HG02970 (cell line): ENCODE results near the gene USP25.

Experiments
- ATAC-seq: cut with Tn5 transposase; IDR thresholded peaks from one replicate; pipeline ENCODE4 v1.9.1; 2021; ENCODE audit warnings: mild to moderate bottlenecking, moderate library complexity, moderate number of reproducible peaks; ENCODE audit not compliant: unreplicated experiment, low FRiP score

Gene USP25, protein sequence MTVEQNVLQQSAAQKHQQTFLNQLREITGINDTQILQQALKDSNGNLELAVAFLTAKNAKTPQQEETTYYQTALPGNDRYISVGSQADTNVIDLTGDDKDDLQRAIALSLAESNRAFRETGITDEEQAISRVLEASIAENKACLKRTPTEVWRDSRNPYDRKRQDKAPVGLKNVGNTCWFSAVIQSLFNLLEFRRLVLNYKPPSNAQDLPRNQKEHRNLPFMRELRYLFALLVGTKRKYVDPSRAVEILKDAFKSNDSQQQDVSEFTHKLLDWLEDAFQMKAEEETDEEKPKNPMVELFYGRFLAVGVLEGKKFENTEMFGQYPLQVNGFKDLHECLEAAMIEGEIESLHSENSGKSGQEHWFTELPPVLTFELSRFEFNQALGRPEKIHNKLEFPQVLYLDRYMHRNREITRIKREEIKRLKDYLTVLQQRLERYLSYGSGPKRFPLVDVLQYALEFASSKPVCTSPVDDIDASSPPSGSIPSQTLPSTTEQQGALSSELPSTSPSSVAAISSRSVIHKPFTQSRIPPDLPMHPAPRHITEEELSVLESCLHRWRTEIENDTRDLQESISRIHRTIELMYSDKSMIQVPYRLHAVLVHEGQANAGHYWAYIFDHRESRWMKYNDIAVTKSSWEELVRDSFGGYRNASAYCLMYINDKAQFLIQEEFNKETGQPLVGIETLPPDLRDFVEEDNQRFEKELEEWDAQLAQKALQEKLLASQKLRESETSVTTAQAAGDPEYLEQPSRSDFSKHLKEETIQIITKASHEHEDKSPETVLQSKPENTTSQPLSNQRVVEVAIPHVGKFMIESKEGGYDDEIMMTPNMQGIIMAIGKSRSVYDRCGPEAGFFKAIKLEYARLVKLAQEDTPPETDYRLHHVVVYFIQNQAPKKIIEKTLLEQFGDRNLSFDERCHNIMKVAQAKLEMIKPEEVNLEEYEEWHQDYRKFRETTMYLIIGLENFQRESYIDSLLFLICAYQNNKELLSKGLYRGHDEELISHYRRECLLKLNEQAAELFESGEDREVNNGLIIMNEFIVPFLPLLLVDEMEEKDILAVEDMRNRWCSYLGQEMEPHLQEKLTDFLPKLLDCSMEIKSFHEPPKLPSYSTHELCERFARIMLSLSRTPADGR

DNA sequence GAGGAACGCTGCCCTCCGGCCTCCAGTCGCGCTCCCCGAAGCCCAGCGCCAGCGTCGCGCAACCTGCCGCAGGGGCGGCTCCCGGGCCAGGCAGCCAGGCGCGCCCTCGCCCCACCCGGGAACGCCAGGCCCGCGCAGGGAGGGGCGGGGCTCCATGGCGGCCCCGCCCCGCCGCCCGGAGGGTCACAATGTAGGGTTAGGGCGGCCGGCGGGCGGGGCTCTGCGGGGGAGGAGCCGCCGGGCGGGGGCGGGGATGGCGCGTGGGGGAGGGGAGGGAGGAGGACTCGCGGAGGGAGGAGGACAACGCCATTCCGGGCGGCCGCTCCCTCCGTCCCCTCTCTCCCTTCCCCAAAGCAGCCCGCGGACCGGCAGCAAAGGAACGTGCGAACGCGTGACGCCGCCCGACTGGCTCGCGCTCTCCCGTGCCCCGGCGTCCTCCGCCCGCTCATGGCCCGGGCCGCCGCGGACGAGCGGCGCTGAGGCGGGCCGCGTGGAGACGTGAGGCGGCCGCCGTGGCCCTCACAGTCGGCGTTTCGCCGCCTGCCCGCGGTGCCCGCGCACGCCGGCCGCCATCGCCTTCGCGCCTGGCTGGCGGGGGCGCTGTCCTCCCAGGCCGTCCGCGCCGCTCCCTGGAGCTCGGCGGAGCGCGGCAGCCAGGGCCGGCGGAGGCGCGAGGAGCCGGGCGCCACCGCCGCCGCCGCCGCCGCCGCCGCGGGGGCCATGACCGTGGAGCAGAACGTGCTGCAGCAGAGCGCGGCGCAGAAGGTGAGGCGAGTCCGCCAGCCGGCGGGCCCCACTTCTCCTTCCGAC is at the start of gene USP25:
Gene USP25, plus strand, starts transcription at position 309 of the 810 bp plus-strand sequence. Its CDS starts 412 bp downstream, at position 721.
- ATAC-seq: peak; percentile 74

DNA sequence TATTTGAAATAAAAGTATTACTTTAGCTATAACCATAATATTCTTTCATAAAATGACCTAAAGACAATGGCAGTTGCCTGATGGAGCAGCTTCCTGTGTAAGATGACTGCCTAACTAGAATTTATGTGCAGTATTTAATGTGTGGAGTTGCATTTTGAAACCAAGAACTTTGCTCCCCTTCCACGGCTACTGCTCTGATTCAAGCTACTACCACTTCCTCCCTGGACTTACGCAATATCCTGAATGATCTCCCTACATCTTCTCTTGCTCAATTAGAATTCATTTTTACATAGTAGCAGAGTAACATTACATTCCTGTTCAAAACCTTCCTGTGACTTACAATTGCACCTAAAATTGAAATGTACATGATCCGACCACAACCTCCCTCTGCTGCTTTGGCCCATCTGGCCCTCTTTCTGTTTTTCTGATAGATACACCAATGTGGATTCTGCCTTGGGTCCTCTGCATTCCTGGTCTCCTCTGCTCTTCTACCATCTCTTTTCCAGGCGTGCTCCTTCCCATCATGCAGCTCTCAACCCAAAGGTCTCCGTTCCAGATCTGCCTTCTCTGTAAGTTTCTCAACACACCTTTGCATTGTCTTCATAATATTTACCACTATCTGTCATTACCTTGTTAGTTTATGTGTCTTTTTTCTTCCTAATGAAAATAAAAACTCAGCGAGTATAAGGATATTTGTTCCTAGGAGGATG is 47.4 kb upstream of the USP25 start:
- no peak for ATAC-seq

DNA sequence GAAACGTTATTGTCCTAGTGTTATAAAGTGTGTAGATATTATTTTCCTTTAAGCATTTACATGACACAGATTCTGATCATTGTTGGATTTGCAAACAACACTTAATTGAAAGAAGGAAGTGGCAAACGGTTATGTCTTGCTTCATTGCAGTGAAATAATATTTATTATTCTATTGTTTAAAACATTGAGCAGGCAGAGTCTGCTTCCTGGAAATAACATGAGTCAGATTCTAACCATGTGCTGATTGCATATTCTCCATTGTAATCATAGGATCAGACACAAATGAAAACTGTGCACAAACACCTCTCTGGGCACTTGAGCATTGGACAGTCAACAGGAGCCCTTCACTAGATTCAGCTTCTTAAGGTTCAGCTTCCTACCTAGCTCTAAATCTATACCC is 46.8 kb upstream of the USP25 start:
- ATAC-seq: no peak

DNA sequence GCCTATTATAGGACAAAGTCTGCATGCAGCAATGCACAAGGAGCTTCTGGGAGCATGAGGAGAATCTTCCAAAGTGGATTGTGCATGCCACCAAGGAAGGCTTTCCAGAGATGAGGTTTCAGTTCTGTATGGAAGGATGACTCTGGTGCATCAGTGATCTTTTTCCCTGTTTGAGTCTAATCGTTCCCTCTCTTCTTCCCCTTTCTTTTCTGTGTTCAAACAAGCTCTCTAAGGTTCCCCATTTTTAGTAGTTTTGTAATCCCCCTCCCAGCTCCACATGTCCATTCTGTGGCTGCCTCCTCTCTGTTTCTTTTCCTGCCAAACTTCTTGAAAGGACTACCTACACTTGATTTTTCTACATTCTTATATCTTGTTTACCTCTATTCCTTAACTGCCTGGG is 43.3 kb upstream of the USP25 start:
- no peak for ATAC-seq

DNA sequence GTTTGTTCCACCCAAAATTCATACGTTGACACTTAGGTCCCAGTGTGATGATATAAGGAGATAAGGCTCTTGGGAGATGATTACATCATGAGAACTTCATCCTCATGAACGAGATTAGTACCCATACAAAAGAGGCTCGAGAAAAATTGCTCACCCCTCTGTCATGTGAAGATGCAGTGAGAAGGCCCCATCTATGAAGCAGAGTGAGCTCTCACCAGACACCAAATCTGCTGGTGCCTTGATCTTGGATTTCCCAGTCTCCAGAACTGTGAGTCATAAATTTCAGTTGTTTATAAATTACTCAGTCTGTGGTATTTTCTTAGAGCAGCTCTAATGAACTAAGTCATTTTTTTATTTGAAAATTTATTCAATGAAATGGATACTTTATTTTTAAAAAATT is 42.6 kb upstream of the USP25 start:
- no peak for ATAC-seq

DNA sequence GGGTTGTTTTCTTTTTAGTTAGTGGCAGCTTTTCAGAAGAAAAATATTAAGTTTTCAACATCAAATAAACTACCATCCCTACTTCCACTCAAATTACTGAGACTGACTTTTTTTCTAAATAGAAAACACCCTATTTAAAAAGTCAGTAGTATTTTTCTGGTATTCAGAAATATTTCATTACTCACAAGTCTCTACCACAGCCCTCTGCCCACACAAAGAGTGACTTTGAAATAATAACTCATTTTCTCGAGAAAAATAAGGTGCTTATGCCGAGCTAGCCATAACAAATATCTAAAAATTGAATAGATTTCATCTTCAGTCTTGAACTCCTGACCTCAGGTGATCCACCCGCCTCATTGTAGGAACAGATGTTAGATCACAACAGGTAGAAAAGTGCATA is 41.8 kb upstream of the USP25 start:
- no peak for ATAC-seq

DNA sequence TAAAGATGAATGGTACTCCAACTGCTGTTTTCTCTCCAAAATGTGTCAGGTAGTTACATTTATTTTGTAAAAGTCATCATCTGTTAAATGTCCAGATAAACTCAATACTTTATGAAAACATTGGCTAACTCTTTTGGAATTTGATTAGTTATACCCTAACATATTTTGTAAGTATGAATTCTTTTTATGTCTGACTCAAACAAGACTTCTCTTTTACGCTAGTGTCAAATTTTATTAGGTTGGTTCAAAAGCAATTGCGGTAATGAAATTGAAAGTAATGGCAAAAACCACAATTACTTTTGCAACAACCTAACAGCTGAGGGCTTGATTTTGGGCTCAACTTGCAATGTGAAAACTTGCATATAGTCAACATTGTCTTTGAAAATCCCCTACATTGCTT is 41.0 kb upstream of the USP25 start:
- ATAC-seq: no peak

DNA sequence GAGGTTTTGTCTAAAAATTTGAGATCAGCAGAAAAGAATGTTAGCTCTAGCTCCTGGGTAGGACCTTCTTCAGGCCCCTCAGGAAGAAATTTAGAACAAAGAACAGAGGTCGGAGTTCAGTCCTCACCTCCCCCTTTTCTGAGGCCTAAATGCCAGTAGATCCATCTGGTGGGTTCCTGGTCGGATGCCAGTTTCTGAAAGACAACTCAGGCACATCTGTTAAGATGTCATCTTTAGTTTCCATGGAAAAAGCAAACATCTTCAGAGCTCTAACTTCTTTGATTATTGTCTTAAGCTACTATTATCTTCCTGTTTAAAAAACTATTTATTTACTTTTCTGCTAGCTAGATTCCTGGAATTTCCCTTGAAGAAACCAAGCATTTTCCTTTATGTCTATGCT is 37.1 kb upstream of the USP25 start:
- no peak for ATAC-seq

DNA sequence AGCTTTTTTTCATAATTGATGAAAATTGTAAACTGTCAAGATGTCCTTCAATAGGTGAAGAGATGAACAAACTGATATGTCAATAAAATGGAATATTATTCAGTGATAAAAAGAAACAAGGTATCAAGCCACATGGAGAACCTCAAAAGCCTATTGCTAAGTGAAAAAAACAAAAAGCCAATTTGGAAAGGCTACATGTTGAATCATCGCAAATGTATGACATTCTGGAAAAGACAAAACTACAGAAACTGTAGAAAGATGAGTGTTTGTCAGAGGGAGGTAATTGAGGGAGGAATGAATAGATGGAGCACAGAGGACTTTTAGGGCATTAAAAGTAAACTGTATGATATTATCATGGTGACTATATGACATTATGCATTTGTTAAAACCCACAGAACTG is 34.5 kb upstream of the USP25 start:
- no peak for ATAC-seq

DNA sequence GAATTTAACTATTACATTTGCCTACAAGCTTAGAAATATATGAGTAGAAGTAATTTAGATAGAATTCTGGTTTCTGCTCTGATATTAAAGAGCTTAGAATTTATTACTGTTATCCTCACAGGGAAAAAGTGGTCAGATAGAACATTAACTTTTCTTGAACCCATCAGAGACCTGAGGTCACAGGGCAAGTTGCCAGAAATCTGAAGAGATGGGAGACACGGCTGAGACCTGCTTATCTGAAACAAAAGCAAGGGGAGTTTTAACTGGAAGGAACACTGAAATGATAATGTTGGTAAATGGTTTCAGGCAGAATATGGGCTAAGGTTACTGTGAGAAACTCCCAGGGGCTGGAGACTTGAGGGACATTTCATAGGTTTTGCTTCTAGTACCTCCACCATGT is 28.0 kb upstream of the USP25 start:
- no peak for ATAC-seq

DNA sequence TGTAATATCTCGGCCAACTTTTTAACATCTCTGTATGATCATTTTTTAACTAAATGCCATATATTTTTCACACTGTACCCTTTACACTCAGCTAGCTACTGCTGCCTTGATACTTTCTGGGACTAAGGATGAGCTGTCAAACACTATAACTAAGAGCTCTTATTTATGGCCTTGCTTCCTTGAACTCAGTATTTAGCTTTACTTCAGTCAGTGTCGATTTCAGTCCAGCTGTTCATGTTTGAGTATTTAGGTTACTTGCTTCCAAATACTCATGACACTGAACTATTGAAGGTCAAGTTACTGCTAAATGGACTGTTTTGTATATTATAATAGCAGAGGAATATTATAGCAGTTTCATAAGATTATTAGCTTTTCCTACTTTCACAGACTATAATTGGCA is 25.9 kb upstream of the USP25 start:
- ATAC-seq: no peak

DNA sequence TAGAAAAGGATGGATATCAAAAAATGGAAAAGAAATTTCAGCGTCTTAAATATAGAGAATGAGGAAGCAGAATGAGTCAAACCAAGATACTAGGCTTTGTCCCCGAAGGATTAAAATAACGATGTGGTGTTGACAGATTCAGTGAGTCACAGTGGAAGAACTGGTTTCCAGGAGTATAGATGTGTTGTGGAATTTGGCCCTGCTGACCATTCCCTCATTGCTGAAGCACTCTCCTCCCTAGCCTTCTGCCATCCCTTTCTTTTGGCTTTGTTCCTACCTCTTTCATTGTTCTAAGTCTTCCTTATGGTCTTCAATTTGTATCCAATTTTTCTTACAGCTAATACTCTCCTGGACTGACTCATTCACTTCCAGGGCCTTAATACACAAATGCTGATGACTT is 23.1 kb upstream of the USP25 start:
- ATAC-seq: no peak

DNA sequence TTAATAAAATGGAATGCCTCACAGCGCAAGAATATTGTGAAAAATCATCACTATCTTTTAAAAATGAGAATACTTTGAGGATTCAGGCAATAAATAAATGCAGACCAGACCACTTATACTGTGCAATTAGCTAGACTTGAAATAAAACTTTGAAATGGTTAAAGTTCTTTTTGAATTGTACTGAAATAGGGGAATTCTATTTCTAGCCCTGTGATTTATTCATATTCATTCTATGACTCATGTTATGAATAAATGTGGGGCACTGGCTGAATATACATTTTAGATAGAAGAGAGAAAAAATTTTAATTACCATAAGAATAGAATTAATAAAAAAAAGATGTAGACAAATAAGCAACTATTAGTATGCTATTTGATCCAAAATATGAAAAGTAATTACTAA is 16.4 kb upstream of the USP25 start:
- no peak for ATAC-seq

DNA sequence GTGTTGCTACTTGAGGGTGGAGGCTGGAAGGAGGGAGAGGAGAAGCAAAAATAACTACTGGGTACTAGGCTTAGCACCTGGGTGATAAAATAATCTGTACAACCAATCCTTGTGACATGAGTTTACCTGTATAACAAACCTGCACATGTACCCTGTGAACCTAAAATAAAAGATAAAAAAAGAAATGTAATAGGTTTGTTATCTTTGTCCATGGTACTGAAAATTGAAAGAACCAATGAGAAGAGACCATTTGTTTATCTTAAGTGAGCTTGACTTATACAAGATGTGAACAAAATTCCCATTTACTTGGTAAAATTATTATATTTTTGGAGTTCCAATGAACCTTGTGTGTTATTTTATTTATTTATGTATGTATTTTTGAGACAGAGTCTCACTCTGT is 11.1 kb upstream of the USP25 start:
- no peak for ATAC-seq

DNA sequence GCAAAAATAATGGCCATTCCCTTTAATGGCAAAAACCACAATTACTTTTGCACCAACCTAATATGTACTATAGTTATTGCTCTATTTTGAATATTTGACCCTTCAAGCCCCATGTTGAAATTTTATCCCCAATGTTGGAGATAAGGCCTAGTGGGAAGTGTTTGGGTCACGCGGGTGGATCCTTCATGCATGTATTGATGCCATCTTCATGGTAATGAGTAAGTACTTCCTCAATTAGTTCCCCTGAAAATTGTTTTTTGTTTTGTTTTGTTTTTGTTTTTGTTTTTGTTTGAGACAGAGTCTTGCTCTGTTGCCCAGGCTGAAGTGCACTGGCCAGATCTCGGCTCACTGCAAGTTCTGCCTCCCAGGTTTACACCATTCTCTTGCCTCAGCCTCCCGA is 9.8 kb upstream of the USP25 start:
- ATAC-seq: no peak

DNA sequence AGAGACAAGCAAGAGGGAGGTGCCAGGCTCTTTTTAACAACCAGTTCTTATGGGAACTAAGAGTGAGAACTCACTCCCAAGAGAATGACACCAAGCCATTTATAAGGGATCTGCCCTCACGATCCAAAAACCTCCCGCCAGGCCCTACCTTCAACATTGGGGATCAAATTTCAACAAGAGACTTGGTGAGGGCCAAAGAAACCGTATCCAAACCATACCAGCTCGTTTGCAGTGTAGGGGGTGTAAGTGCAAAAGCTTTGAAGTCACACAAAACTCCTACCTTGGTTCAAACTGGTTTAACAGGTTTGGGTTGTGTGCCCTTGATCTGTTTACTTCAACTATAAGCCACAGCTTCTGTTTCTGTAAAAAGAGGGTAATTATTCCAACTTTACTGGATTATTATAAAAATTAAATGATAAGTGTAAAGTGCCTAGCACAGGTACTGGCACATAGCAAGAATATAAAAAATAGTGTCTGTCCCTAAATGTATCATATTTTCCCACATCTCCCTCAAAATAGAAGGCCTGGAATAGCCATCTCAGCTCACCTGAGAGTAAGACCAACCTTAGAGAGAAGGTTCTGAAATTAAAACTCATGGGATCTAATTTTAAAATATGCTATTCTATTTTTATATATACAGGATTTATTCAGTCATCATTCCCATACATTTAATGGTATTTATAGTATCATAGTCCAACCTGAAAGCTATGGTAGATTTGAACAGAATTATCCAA is 7.0 kb upstream of the USP25 start:
- ATAC-seq: no peak

DNA sequence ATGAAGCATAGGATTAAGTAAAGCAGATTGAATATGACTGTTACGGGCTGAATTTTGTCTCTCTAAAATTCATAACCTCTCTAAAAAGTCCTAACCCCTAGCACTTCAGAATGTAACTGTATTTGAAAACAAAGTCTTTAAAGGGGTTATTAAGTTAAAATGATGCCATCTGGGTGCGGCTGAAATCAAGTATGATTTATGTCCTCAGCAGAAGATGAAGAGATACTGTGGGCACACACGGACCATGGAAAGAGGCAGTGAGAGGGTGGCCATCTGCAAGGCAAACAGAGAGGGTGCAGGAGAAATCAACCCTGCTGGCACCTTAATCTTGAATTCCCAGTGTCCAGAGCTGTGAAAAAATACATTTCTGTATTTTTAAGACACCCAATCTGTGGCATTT is 3.8 kb upstream of the USP25 start:
- no peak for ATAC-seq

DNA sequence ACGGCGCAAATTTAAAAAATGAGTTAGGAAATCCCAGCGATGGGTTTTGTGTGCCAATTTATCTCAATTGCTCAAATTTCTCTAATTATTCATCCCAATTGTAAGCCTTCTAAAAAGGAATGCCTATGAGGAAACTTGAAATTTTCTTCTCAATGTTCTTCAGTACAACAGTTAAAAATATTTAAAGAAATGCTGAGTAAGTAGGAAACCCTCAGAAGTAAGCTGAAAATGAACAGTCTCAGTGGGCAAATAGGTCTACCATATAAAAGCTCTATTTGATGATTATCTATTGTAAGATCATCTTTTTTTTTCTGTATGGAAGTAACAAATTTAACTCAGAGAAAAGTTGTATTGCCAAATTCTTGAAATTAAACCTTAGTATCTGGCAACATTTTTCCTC is 1.7 kb upstream of the USP25 start:
- no peak for ATAC-seq

DNA sequence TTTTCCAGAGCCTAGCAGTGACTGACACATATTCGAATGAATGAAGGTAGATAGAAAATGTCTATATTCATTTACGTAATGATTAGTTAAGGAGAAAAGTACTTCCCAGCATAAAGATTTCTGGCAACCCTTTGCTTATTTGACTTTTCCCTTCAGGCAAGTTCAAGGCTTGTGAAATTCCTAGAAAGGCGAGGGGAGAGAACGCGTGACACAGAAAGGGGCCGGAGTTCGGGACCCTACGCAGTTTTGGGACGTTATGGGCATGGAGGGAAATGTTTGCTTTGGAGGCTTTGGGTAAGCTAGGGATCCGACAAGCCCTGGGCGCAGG is 472 bp upstream of the USP25 start:
- no peak for ATAC-seq
